HG03432 (cell line): ENCODE results near the gene PTPRZ1.

Source experiments
- ATAC-seq: cut with Tn5 transposase; IDR thresholded peaks from one replicate; pipeline ENCODE4 v1.9.1; 2021; ENCODE audit warnings: mild to moderate bottlenecking, moderate library complexity; ENCODE audit not compliant: unreplicated experiment

PTPRZ1 gene

GRCh38 chr7:122100021-122100420, 227.1 kb downstream of the PTPRZ1 start:
- no peak for ATAC-seq

GRCh38 chr7:122103064-122103463, 230.1 kb downstream of the PTPRZ1 start:
- no peak for ATAC-seq
